ENCODE results near the gene ZNF683.

ZNF683 gene

DNA sequence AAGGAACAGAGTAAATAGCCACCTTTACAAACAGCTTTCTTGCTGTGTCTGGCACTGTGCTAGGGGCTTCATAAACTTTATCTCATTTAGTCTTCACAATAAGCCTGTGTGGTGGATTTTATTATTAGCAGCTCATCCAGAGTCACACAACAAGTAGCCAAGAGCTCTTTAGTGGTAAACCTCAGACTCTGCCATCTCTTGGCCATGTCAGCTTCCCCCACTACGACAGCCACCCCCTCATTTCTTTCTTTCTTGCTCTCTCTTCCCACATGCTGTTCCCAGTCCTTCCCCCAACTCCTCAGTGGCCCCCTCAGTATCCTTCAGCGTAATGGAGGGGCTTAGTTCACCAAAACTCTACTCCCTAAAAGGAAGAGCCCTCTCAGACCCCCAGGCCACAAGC, 1.2 kb upstream of the ZNF683 start:
- TF ChIP-seq, protein P1, sequence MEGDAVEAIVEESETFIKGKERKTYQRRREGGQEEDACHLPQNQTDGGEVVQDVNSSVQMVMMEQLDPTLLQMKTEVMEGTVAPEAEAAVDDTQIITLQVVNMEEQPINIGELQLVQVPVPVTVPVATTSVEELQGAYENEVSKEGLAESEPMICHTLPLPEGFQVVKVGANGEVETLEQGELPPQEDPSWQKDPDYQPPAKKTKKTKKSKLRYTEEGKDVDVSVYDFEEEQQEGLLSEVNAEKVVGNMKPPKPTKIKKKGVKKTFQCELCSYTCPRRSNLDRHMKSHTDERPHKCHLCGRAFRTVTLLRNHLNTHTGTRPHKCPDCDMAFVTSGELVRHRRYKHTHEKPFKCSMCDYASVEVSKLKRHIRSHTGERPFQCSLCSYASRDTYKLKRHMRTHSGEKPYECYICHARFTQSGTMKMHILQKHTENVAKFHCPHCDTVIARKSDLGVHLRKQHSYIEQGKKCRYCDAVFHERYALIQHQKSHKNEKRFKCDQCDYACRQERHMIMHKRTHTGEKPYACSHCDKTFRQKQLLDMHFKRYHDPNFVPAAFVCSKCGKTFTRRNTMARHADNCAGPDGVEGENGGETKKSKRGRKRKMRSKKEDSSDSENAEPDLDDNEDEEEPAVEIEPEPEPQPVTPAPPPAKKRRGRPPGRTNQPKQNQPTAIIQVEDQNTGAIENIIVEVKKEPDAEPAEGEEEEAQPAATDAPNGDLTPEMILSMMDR (conservative IDR thresholded peaks at IDR 0.05), result no peak
- no peak for TF ChIP-seq ZFX (IDR thresholded peaks at IDR 0.05)
- no peak overlapping the region for H3K27ac ChIP-seq

DNA sequence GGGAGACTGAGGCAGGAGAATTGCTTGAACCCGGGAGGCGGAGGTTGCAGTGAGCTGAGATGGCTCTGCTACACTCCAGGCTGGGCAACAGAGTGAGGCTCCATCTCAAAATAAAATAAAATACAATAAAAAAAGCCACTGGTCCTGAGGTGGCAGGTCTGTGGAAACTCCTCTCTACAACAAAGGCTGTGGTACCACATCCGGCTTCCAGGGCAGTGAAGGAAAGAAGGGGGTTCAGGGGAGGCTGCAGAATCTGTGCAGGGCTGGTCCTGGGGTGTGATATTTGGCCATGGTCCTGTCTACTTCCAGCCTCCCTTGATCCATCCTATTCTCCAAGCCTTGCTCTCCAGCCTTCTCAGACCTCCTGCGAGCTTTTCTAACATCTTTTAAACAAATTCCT, 731 bp upstream of the ZNF683 start:
- TF ChIP-seq ZFX (IDR thresholded peaks at IDR 0.05), result no peak
- TF ChIP-seq, protein P1 (conservative IDR thresholded peaks at IDR 0.05), result no peak
- H3K27ac ChIP-seq, result no peak overlapping the region

DNA sequence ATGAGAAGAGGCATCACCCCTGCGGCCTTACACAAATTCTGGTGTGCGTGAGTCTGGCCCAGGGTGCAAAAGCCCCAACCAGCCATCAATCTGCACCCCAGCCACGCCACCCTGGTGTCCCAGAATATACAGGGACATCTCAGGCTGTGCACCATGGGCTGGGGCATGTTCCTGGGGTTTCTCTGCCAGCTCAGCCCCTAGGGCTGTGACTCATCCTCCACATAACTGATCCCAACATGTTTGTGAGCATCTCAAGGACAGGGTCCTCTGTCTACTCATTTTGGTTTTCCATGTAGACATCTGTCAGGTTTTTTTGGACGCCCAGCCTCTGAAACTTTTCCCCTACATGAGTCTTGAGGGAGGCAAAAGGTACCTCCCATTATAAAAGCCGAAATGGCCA, 511 bp downstream of the ZNF683 start:
- no peak for TF ChIP-seq ZFX (IDR thresholded peaks at IDR 0.05)
- TF ChIP-seq, protein P1 (conservative IDR thresholded peaks at IDR 0.05), result no peak

DNA sequence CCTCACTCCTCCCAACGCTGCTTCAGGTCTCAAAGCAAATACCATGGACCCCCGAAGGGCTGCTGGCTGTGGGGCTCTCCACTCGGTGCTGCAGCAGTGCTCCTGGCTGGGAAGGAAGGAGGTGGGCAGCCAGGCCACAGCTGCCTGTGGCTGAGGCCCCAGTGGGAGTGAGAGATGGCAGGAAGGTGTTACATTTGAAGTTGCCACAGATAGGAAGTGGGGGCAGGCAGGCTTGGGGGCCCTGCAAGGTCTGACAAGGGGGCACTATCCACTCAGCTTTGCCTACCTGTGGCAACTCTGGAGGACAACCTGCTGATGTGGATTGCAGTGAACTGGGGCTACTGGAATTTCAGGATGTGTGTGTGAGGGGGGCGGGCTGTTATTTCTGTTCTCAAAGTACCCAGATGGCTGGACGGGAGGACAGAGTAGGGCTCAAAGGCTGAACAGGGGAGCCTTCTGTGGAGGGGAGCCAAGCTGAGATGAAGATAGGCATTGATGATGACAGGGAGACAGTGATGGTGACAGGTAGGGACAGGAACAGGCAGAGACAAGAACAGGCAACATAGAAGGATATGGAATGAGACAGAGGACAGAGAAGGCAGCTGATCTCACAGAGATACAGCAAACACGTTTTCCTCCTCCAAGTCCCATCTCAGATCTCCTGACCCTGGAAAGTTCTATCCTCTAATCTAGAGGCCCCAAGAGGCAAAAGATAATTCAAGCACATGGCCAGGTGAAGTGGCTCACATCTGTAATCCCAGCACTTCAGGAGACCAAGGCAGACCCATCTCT, 1.8 kb downstream of the ZNF683 start:
- TF ChIP-seq, protein P1 (conservative IDR thresholded peaks at IDR 0.05), result no peak
- TF ChIP-seq ZFX (IDR thresholded peaks at IDR 0.05), result no peak
- H3K27ac ChIP-seq, result no peak overlapping the region

More for the DNA sequence above, 511 bp downstream of the ZNF683 start:
- H3K27ac ChIP-seq, result no peak overlapping the region

DNA sequence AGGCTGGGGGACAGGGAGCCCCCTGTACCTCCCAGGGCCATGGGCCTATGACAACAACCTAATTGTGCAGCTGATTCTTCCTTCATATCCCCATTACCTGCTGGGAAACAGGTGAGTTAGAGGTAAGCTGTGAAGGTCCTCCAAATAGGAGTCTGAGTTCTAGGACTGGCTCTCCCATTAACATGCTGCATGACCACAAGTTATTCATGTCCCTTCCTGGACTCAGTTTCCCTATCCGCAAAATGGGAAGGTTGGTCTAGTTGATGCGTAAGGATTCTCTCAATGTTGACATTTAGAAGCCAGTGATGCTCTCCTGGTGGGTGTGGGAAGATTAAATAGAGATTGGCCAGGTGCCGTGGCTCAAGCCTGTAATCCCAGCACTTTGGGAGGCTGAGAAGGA, 4.1 kb downstream of the ZNF683 start:
- TF ChIP-seq ZFX (IDR thresholded peaks at IDR 0.05), result no peak
- TF ChIP-seq, protein P1 (conservative IDR thresholded peaks at IDR 0.05), result no peak
- no peak overlapping the region for H3K27ac ChIP-seq

DNA sequence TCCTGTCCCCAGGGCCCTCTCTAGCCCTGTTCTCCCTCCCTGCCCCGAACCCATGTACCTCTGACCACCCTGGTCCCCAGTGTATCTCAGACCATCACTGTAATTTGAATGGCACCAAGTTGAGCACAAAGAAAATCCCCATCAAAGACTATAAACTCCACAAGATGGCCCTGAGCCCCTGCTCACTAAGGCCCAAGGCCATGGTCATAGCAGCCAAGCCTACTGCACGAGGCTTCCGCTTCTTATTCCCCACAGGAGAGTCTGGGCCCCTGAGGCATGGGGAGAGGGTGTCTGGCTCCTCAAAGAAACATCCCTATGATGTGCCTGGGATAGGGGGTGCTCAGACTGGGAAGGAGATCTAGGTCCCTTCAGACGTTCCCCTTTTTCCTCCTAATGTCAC, 4.5 kb downstream of the ZNF683 start:
- TF ChIP-seq, protein P1 (conservative IDR thresholded peaks at IDR 0.05), result no peak
- no peak for TF ChIP-seq ZFX (IDR thresholded peaks at IDR 0.05)
- no peak overlapping the region for H3K27ac ChIP-seq

DNA sequence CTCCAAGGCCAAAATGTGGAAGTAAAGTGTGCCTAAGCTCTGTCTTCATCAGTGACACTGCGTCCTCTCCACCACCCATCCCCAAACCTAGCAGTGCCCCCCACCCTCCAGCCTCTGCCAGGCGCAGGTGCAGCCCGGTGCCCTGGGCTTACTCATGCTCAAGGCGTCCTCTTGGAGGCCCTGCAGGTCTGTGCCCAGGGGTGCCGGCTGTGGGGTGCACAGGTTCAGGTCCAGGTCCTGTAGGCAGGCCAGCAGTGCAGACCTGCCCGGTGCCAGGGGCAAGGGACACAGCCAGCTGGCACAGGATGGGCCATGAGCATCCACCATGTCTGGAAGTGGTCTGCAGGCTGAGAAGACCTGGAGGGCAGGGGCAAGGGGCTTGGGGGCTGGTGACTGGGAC, 5.1 kb downstream of the ZNF683 start:
- TF ChIP-seq ZFX (IDR thresholded peaks at IDR 0.05), result no peak
- TF ChIP-seq, protein P1 (conservative IDR thresholded peaks at IDR 0.05), result no peak
- no peak overlapping the region for H3K27ac ChIP-seq
